GM04503 (cell line): ENCODE data around the gene RALB.
"Not testable (repeated sequence)": the region's sequence is repeated elsewhere in the genome, so short reads cannot be mapped to it uniquely, and the experiment has no call there.

Experiments used
- DNase-seq: peaks from one replicate; pipeline ENCODE4 v3.0.0-alpha.2; 2012; ENCODE audit warnings: low read depth

The RALB gene

GRCh38 chr2:120243211-120243610 is 9.4 kb upstream of the RALB start:
- DNase-seq, result no peak

- no peak for DNase-seq
Observed at GRCh38 chr2:120243875-120244553, 8.6 kb upstream of the RALB start.

DNA sequence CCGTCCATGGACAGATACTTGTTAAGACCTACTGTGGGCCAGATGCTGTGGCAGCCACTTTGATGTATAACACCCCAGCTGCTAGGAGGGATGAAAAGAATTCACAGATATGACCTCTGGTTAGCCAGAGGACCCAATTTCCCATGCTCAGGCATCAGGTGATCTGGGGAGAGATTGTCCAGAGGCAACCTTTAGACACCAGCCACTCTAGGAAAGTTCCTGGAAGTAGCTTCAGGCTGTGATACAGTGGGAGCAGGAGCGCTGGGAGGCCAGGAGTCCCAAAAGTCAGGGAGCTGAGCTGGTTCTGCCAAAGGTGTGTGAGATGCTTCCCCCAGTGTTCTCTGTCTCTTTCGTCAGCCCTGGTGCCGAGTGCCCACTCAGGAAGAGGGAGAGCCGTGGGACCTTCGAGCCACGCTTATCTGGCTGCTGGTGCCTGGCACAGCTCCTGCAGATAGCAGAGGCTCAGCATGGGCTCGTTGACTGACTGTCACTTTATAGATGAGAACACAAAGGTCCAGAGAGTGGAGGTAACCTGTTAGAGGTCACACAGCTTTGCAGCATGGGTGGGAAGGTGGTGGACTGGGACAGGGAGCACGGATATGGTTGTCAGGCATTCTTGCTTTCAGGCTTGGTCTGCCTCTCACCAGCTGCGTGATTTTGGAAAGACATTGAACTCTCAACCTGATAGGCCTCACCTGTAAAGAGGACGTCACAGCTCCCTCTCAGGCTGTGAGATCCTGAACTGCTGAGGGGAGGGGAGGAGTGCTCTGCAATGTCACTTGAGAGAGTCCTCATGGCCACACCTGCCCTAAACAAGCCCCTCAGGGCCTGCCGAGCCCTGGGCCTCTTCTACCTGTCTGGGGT is 7.8 kb upstream of the RALB start:
- no peak for DNase-seq

GRCh38 chr2:120245520-120246332 is 6.9 kb upstream of the RALB start:
- no peak for DNase-seq

GRCh38 chr2:120246546-120247300 is 5.9 kb upstream of the RALB start:
- DNase-seq, result no peak

- DNase-seq, result no peak
Observed at GRCh38 chr2:120247851-120248250, 4.8 kb upstream of the RALB start.

DNA sequence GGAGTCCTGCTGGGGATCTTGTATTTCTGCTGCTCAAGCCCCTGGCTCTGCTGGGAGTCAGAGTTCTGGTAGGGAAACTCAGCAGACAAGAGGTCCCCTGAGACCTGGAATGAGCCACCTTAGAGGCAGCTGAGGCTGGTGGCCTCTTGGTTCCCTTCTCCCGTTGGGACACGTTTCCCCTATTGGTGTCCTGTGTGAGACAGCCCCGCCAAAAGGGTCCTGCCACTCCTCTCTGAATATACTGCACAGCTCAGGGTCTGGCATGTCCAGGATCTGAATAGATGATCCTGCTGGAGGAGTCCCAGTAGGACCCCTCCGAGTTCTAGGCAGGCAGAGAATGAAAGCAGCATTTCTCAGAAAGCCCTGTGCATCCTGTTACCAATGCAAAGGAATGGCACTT is 2.0 kb upstream of the RALB start:
- no peak for DNase-seq

DNA sequence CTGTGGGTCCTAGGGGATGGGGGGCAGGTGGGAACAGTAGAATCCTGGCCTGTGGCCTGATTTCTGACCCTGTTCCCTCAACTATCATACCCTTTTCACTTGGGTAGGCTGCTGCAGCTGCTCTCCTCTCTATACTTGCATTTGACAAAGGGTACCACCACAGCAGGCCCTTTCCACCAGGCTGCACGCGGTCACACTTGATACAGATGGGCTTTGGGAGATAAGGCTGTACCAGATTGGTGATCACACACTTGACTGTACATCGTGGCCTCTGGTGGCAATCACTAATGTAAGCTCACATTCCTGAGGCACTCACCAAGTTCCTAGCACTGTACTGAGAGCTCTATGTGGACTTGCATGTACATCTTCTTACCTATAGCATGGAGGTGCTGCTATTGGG is 1.6 kb upstream of the RALB start:
- no peak for DNase-seq

- DNase-seq, result no peak
Observed at GRCh38 chr2:120251880-120252224, 800 bp upstream of the RALB start.

GRCh38 chr2:120253021-120253882 is 600 bp downstream of the RALB start:
- no peak for DNase-seq

- no peak for DNase-seq
Observed at GRCh38 chr2:120254178-120254577, 1.5 kb downstream of the RALB start.

DNA sequence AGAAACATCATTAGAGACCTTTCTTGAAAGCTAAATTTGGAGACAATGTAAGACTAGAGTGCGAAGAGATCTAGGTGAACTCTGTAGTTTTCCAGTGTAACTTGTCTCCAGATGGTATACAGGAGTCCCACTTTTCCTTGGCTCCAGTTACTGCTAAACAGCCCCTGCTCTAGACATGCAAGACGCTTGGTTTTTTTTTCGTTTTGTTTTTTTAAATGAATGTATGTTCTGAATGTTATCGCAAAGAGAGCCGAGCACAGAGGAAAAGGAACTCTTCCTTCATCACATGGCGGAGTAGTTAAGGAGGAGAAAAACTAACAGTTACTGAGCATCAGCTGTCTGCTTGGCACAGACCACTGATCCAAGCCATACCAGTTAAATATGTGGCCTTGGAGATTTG is 2.4 kb downstream of the RALB start:
- no peak for DNase-seq

DNA sequence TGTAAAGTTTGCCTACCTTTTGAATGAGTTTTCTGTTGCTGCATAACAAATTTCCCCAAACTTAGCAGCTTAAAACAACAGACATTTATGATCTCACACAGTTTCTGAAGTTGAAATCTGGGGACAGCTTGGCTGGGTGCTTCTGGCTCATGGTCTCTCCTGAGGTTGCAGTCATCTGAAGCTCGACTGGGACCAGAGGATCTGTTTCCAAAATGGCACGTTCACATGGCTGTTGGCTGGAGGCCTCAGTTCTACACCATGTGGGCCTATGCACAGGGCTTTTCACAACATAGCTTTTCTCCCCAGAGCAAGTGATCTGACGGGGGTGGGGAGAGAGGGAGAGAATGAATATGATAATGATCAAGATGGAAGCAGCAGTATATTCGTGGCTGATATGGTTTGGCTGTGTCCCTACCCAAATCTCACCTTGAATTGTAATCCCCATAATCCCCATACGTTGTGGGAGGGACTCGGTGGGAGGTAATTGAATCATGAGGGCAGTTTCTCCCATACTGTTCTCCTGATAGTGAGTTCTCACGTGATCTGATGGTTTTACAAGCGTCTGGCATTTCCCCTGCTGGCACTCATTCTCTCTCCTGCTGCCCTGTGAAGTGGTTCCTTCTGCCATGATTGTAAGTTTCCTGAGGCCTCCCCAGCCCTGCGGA is 3.5 kb downstream of the RALB start:
- no peak for DNase-seq

DNA sequence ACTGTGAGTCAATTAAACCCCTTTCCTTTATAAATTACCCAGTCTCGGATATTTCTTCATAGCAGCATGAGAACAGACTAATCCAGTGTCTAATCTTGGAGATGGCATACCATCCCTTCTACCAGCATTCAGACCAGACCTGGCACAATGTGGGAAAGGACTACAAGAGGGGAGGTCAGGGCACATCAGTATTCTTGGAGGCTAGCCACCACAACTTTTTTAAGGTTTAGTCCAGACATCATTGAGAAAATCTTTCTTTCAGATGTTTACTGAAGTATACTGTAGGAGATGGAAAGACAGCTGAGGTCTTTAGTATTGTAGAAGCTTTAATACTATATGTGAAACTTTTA is 4.0 kb downstream of the RALB start:
- DNase-seq, result no peak

DNA sequence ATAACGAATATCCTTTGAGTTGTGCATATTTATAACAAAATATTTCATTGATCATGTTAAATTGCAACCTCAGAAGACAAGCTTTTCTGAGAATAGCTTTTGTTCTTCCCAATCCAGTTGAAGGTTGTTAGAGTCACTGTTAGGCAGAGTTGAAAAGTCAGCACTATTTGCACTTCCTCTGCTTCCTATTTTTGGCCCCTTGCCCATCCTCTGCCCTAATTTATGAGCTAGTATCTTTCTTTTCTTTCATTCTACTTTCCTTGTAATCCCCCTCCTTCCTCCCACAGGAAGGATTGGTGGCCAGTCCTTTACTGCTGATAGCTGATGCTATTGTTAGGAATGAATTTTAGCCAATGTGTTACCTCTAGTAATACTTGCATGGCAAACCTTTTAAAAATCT is 4.9 kb downstream of the RALB start:
- no peak for DNase-seq

DNA sequence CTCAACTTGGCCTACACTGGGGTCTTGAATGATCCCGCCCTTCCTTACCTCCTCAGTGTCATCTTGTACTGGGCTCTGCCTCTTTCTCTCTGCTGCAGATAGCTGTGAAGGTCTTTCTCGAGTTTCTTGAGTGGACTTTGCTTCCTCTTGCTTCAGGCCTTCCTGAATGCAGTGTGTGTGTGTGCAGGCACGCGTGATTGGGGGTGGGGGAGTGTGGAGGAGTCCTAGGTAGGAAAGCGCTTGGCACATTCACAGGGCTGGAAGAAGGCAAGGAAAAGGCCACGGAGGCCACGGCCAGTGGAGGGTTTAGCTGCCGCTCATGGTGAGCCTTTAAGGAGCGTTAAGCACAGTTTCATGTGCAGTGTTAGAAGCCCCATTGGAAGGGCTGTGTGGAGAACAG is 5.5 kb downstream of the RALB start:
- DNase-seq, result no peak

DNA sequence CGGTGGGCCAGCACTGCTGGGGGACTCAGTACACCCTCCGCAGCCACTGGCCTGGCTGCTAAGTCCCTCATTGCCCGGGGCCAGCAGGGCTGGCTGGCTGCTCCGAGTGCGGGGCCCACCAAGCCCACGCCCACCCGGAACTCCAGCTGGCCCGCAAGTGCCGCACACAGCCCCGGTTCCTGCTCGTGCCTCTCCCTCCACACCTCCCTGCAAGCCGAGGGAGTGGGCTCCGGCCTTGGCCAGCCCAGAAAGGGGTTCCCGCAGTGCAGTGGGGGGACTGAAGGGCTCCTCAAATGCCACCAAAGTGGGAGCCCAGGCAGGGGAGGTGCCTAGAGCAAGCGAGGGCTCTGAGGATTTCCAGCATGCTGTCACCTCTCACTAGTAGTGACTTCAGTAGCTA is 7.3 kb downstream of the RALB start:
- not testable (repeated sequence) for DNase-seq

GRCh38 chr2:120260736-120261135 is 8.1 kb downstream of the RALB start:
- DNase-seq, result no peak

- no peak for DNase-seq
Observed at GRCh38 chr2:120261387-120262006, 8.8 kb downstream of the RALB start.

- no peak for DNase-seq
Observed at GRCh38 chr2:120262150-120262549, 9.5 kb downstream of the RALB start.
